Rectal smooth muscle tissue (tissue), 1 donor: ENCODE data around the gene PLSCR3.

Experiments used
- H3K27ac ChIP-seq: one replicate; pipeline ENCODE4 v1.7.0; 2013; ENCODE audit warnings: low read depth, low read length, inconsistent platforms
- H3K27me3 ChIP-seq: one replicate; pipeline ENCODE4 v1.7.0; 2013; ENCODE audit warnings: low read length; ENCODE audit not compliant: control insufficient read depth, insufficient read depth
- H3K36me3 ChIP-seq: one replicate; pipeline ENCODE4 v1.7.0; 2013; ENCODE audit warnings: low read length; ENCODE audit not compliant: control insufficient read depth, insufficient read depth
- H3K4me1 ChIP-seq: one replicate; pipeline ENCODE4 v1.7.0; 2013; ENCODE audit warnings: low read length; ENCODE audit not compliant: control insufficient read depth, insufficient read depth
- H3K4me3 ChIP-seq: one replicate; pipeline ENCODE4 v1.7.0; 2013; ENCODE audit warnings: low read length
- H3K9ac ChIP-seq: one replicate; pipeline ENCODE4 v1.7.0; 2013; ENCODE audit warnings: low read length

The PLSCR3 gene

DNA sequence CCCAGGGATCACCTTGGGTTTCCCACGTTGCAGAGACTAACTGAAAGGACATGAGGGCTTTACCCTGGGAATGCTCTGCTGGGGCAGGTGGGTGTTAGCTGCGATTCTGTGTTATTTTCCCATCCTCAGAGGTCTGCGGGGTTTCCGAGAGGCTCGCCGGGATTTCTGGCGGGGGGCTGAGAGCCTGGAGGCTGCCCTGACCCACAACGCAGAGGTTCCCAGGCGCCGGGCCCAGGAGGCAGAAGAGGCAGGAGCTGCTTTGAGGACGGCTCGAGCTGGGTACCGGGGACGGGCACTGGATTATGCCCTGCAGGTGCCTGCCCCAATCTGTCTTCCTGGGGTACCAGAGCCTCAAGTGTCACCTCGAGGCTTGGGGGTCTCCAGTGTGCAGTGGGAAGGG, 51.1 kb downstream of the PLSCR3 start:
- Histone ChIP-seq H3K36me3 (no peaks in the 10 kb centered on the region), H3K4me1 (no peaks in the 10 kb centered on the region), H3K27ac (no peak overlapping the region), H3K27me3 (peaks cover 5% of the 10 kb centered on the region), H3K4me3 (no peak overlapping the region), H3K9ac (no peak overlapping the region)

DNA sequence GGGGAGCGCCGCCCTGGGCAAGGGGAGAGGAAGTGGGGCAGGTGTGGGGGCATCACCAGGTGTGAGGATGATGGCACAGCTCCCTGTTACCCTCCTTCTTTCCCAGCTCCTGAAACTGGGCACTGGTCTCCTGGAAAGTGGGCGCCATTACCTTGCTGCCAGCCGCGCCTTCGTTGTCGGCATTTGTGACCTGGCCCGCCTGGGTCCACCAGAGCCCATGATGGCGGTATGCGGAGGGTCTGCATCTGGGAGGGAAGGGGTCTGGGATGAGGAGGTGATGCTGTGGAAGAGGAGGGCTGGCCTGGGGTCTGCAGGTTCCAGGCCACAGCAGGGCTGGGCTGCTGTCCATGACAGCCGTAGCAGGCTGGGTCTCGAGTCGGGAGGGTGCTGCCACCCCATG, 52.5 kb downstream of the PLSCR3 start:
- no peaks in the 10 kb centered on the region for H3K36me3 ChIP-seq
- no peak overlapping the region for H3K4me3 ChIP-seq
- no peak overlapping the region for H3K9ac ChIP-seq
- H3K27ac ChIP-seq: no peak overlapping the region
- H3K27me3 ChIP-seq: peaks cover 5% of the 10 kb centered on the region
- H3K4me1 ChIP-seq: no peaks in the 10 kb centered on the region

DNA sequence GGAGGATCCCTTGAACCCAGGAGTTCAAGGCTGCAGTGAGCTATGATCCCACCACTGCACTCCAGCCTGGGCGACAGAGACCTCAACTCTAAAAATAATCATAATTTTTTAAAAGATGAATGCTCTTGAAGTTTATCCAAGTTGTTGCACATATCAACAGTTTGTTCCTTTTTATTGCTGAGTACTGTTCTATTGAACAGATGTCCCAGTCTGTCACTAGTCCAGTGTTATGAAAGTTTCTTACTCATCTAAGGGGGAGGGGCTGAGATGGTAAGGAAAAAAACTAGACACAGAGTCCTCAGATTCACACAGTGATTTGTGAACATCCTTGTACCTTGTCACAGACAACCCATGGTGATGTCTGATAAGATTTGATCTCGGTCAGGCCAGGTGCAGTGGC, 54.1 kb downstream of the PLSCR3 start:
- H3K9ac ChIP-seq: no peak overlapping the region
- no peak overlapping the region for H3K27ac ChIP-seq
- H3K4me3 ChIP-seq: no peak overlapping the region
- peaks cover 5% of the 10 kb centered on the region for H3K27me3 ChIP-seq
- no peaks in the 10 kb centered on the region for H3K4me1 ChIP-seq
- H3K36me3 ChIP-seq: no peaks in the 10 kb centered on the region
